ENCODE measurements around the gene CA6.

The CA6 gene

GRCh38 chr1:8902765-8903164, 42.9 kb upstream of the CA6 start:
- Histone ChIP-seq H2AK5ac (ENCODE audit: low read length) (no peak overlapping the region), H3K27ac (ENCODE audit: low read depth, low read length) (no peak overlapping the region), H4K5ac (ENCODE audit: low read length) (no peak overlapping the region), H3K23ac (ENCODE audit: low read length) (no peak overlapping the region), H3K4me2 (ENCODE audit: low read length) (no peak overlapping the region), H3K18ac (ENCODE audit: low read length) (no peak overlapping the region), H3K9ac (ENCODE audit: low read length) (no peak overlapping the region), H4K8ac (ENCODE audit: low read depth, low read length) (no peak overlapping the region), H3K79me2 (ENCODE audit: control insufficient read depth, insufficient read depth, low read length) (no peaks in the 10 kb centered on the region), H2BK15ac (replicated peaks; ENCODE audit: low read depth) (no peak overlapping the region), H3K79me1 (ENCODE audit: low read length) (no peaks in the 10 kb centered on the region), H3K56ac (ENCODE audit: low read length) (no peak overlapping the region), H3K36me3 (ENCODE audit: control insufficient read depth, insufficient read depth, low read length) (no peaks in the 10 kb centered on the region), H2BK5ac (ENCODE audit: low read length) (no peak overlapping the region), H3K4ac (ENCODE audit: low read depth, low read length) (no peak overlapping the region), H3K4me3 (ENCODE audit: low read length) (no peak overlapping the region), H2BK120ac (ENCODE audit: low read depth, low read length) (no peak overlapping the region), H3K27me3 (ENCODE audit: insufficient read depth, low read length, poor library complexity) (no peaks in the 10 kb centered on the region), H3K4me1 (ENCODE audit: control insufficient read depth, low read depth, low read length) (no peaks in the 10 kb centered on the region)
- WGBS (ENCODE audit: extremely low coverage, insufficient coverage, low lambda C conversion rate), result no CpG with 5 or more reads among the region's 5 CpGs
- DNase-seq, result no peak

GRCh38 chr1:8903410-8903809, 42.3 kb upstream of the CA6 start:
- H3K56ac ChIP-seq (ENCODE audit: low read length), result no peak overlapping the region
- H2AK5ac ChIP-seq (ENCODE audit: low read length), result no peak overlapping the region

GRCh38 chr1:8903908-8904650, 41.6 kb upstream of the CA6 start:
- Histone ChIP-seq H3K23ac (ENCODE audit: low read length) (no peak overlapping the region), H2BK120ac (ENCODE audit: low read depth, low read length) (no peak overlapping the region), H2AK5ac (ENCODE audit: low read length) (no peak overlapping the region), H3K36me3 (ENCODE audit: control insufficient read depth, insufficient read depth, low read length) (no peaks in the 10 kb centered on the region), H3K4ac (ENCODE audit: low read depth, low read length) (no peak overlapping the region), H3K56ac (ENCODE audit: low read length) (no peak overlapping the region), H2BK15ac (replicated peaks; ENCODE audit: low read depth) (no peak overlapping the region), H3K27ac (ENCODE audit: low read depth, low read length) (peak overlapping the region; percentile 60), H3K79me2 (ENCODE audit: control insufficient read depth, insufficient read depth, low read length) (no peaks in the 10 kb centered on the region), H3K79me1 (ENCODE audit: low read length) (no peaks in the 10 kb centered on the region), H2BK5ac (ENCODE audit: low read length) (no peak overlapping the region), H3K4me1 (ENCODE audit: control insufficient read depth, low read depth, low read length) (no peaks in the 10 kb centered on the region), H4K5ac (ENCODE audit: low read length) (no peak overlapping the region), H3K18ac (ENCODE audit: low read length) (no peak overlapping the region), H3K4me2 (ENCODE audit: low read length) (no peak overlapping the region), H4K8ac (ENCODE audit: low read depth, low read length) (no peak overlapping the region), H3K9ac (ENCODE audit: low read length) (no peak overlapping the region), H3K27me3 (ENCODE audit: insufficient read depth, low read length, poor library complexity) (no peaks in the 10 kb centered on the region), H3K4me3 (ENCODE audit: low read length) (no peak overlapping the region)
- DNase-seq, result peak; percentile 75
- no CpG with 5 or more reads among the region's 6 CpGs for WGBS (ENCODE audit: extremely low coverage, insufficient coverage, low lambda C conversion rate)

More at GRCh38 chr1:8903410-8903809, 42.3 kb upstream of the CA6 start:
- no peak overlapping the region for H3K4ac ChIP-seq (ENCODE audit: low read depth, low read length)
- WGBS (ENCODE audit: extremely low coverage, insufficient coverage, low lambda C conversion rate), result no CpG with 5 or more reads among the region's 6 CpGs
- H3K9ac ChIP-seq (ENCODE audit: low read length), result no peak overlapping the region
- DNase-seq, result no peak
- H3K79me2 ChIP-seq (ENCODE audit: control insufficient read depth, insufficient read depth, low read length), result no peaks in the 10 kb centered on the region
- H3K18ac ChIP-seq (ENCODE audit: low read length), result no peak overlapping the region
- no peak overlapping the region for H2BK15ac ChIP-seq (replicated peaks; ENCODE audit: low read depth)
- no peak overlapping the region for H3K4me3 ChIP-seq (ENCODE audit: low read length)
- no peaks in the 10 kb centered on the region for H3K36me3 ChIP-seq (ENCODE audit: control insufficient read depth, insufficient read depth, low read length)
- no peak overlapping the region for H4K5ac ChIP-seq (ENCODE audit: low read length)
- H2BK120ac ChIP-seq (ENCODE audit: low read depth, low read length), result no peak overlapping the region
- H2BK5ac ChIP-seq (ENCODE audit: low read length), result no peak overlapping the region
- peak overlapping the region; percentile 60 for H3K27ac ChIP-seq (ENCODE audit: low read depth, low read length)
- H3K4me1 ChIP-seq (ENCODE audit: control insufficient read depth, low read depth, low read length), result no peaks in the 10 kb centered on the region
- no peak overlapping the region for H3K4me2 ChIP-seq (ENCODE audit: low read length)
- no peak overlapping the region for H4K8ac ChIP-seq (ENCODE audit: low read depth, low read length)
- H3K79me1 ChIP-seq (ENCODE audit: low read length), result no peaks in the 10 kb centered on the region
- no peaks in the 10 kb centered on the region for H3K27me3 ChIP-seq (ENCODE audit: insufficient read depth, low read length, poor library complexity)
- no peak overlapping the region for H3K23ac ChIP-seq (ENCODE audit: low read length)

GRCh38 chr1:8905582-8906191, 40.0 kb upstream of the CA6 start:
- H3K27ac ChIP-seq (ENCODE audit: low read depth, low read length), result no peak overlapping the region
- no peak overlapping the region for H3K4ac ChIP-seq (ENCODE audit: low read depth, low read length)
- no peak overlapping the region for H3K18ac ChIP-seq (ENCODE audit: low read length)
- no peaks in the 10 kb centered on the region for H3K79me1 ChIP-seq (ENCODE audit: low read length)
- no peak for DNase-seq
- H3K27me3 ChIP-seq (ENCODE audit: insufficient read depth, low read length, poor library complexity), result no peaks in the 10 kb centered on the region
- no peaks in the 10 kb centered on the region for H3K4me1 ChIP-seq (ENCODE audit: control insufficient read depth, low read depth, low read length)
- no peak overlapping the region for H3K56ac ChIP-seq (ENCODE audit: low read length)
- no peak overlapping the region for H4K8ac ChIP-seq (ENCODE audit: low read depth, low read length)
- no peaks in the 10 kb centered on the region for H3K36me3 ChIP-seq (ENCODE audit: control insufficient read depth, insufficient read depth, low read length)
- no peak overlapping the region for H3K4me3 ChIP-seq (ENCODE audit: low read length)
- no peak overlapping the region for H4K5ac ChIP-seq (ENCODE audit: low read length)
- no peak overlapping the region for H3K23ac ChIP-seq (ENCODE audit: low read length)
- no peak overlapping the region for H2BK120ac ChIP-seq (ENCODE audit: low read depth, low read length)
- H2BK5ac ChIP-seq (ENCODE audit: low read length), result no peak overlapping the region
- H2AK5ac ChIP-seq (ENCODE audit: low read length), result no peak overlapping the region
- H3K9ac ChIP-seq (ENCODE audit: low read length), result no peak overlapping the region
- H3K79me2 ChIP-seq (ENCODE audit: control insufficient read depth, insufficient read depth, low read length), result no peaks in the 10 kb centered on the region
- no peak overlapping the region for H2BK15ac ChIP-seq (replicated peaks; ENCODE audit: low read depth)
- H3K4me2 ChIP-seq (ENCODE audit: low read length), result no peak overlapping the region
- WGBS (ENCODE audit: extremely low coverage, insufficient coverage, low lambda C conversion rate), result 100% methylated on average over 1 of the region's 9 CpGs

GRCh38 chr1:8908388-8909151, 37.1 kb upstream of the CA6 start:
- Histone ChIP-seq H3K9ac (ENCODE audit: low read length) (no peak overlapping the region), H3K27ac (ENCODE audit: low read depth, low read length) (peak overlapping the region; percentile 74), H4K8ac (ENCODE audit: low read depth, low read length) (no peak overlapping the region)

More at GRCh38 chr1:8908388-8909151, 37.1 kb upstream of the CA6 start:
- Histone ChIP-seq H2AK5ac (ENCODE audit: low read length) (no peak overlapping the region), H2BK5ac (ENCODE audit: low read length) (peak overlapping the region; percentile 26), H3K18ac (ENCODE audit: low read length) (peak overlapping the region; percentile 51), H3K79me2 (ENCODE audit: control insufficient read depth, insufficient read depth, low read length) (no peaks in the 10 kb centered on the region), H3K4me3 (ENCODE audit: low read length) (no peak overlapping the region), H3K4ac (ENCODE audit: low read depth, low read length) (peak overlapping the region; percentile 85), H3K23ac (ENCODE audit: low read length) (no peak overlapping the region), H3K79me1 (ENCODE audit: low read length) (no peaks in the 10 kb centered on the region), H2BK15ac (replicated peaks; ENCODE audit: low read depth) (no peak overlapping the region), H2BK120ac (ENCODE audit: low read depth, low read length) (no peak overlapping the region), H3K56ac (ENCODE audit: low read length) (no peak overlapping the region), H3K36me3 (ENCODE audit: control insufficient read depth, insufficient read depth, low read length) (no peaks in the 10 kb centered on the region), H3K4me2 (ENCODE audit: low read length) (no peak overlapping the region), H3K4me1 (ENCODE audit: control insufficient read depth, low read depth, low read length) (no peaks in the 10 kb centered on the region), H3K27me3 (ENCODE audit: insufficient read depth, low read length, poor library complexity) (no peaks in the 10 kb centered on the region), H4K5ac (ENCODE audit: low read length) (no peak overlapping the region)
- WGBS (ENCODE audit: extremely low coverage, insufficient coverage, low lambda C conversion rate), result no CpG with 5 or more reads among the region's 18 CpGs
- peak; percentile 80 for DNase-seq

Measured in mesendoderm (in vitro differentiated cells).